ENCODE measurements around the gene ADAMTS1. TPM values are rescaled to one million over a fixed set of nuclear protein-coding genes. Genes with fewer than 3 reads are reported as not detected.

ADAMTS1 gene
- total and polyA plus RNA-seq, 2 experiments from 2014 or later, result 166 to 211 TPM

- peak overlapping the region; percentile 88 for H3K9ac ChIP-seq
- H3K79me2 ChIP-seq (ENCODE audit: insufficient read depth), result peaks cover 46% of the 10 kb centered on the region
- H2AFZ ChIP-seq, result no peak overlapping the region
- peak overlapping the region; percentile 93 for H3K4me3 ChIP-seq
- peaks cover 52% of the 10 kb centered on the region for H3K4me1 ChIP-seq (ENCODE audit: insufficient read depth)
- DNase-seq, result peak; percentile 91
- peak overlapping the region; percentile 84 for H3K27ac ChIP-seq
- TF ChIP-seq EZH2phosphoT487 (IDR thresholded peaks at IDR 0.05; ENCODE audit: insufficient read depth, low read depth) (no peak), EZH2 (IDR thresholded peaks at IDR 0.05; ENCODE audit: insufficient read depth, poor library complexity, severe bottlenecking) (no peak)
- peaks cover 63% of the 10 kb centered on the region for H3K36me3 ChIP-seq (ENCODE audit: low read depth)
- no peaks in the 10 kb centered on the region for H3K9me3 ChIP-seq (ENCODE audit: low read depth)
- H3K4me2 ChIP-seq (ENCODE audit: unreplicated experiment), result peak overlapping the region; percentile 95
- no peaks in the 10 kb centered on the region for H3K27me3 ChIP-seq (replicated peaks; ENCODE audit: insufficient read depth)
- H4K20me1 ChIP-seq (ENCODE audit: insufficient read depth), result peaks cover 17% of the 10 kb centered on the region; the same call in 1 of the 2 replicates
- WGBS, 2 experiments (ENCODE audit: low coverage in 1 of 2, low lambda C conversion rate in 2 of 2, missing lambda C conversion rate in 2 of 2), result 19 to 21% methylated on average over 7 of the region's 7 CpGs
- in situ Hi-C loops (cut with MboI), result loop anchor here (10.0 kb wide), 1 partner anchor 864 kb away; no protein-coding TSS in a partner anchor
- H3K9me2 ChIP-seq (ENCODE audit: insufficient read depth), result no peaks in the 10 kb centered on the region
- peaks cover 75% of the 10 kb centered on the region for H3F3A ChIP-seq (ENCODE audit: insufficient read depth)
These were observed 4.3 kb downstream of the ADAMTS1 start for GRCh38 chr21:26840912-26841311.

GRCh38 chr21:26840201-26840600 is 5.0 kb downstream of the ADAMTS1 start:
- H2AFZ ChIP-seq, result no peak overlapping the region
- H4K20me1 ChIP-seq (ENCODE audit: insufficient read depth), result peaks cover 17% of the 10 kb centered on the region; the same call in 1 of the 2 replicates
- H3K9me3 ChIP-seq (ENCODE audit: low read depth), result no peaks in the 10 kb centered on the region
- DNase-seq, result no peak
- no peaks in the 10 kb centered on the region for H3K9me2 ChIP-seq (ENCODE audit: insufficient read depth)
- H3K79me2 ChIP-seq (ENCODE audit: insufficient read depth), result peaks cover 46% of the 10 kb centered on the region
- H3K4me2 ChIP-seq (ENCODE audit: unreplicated experiment), result peak overlapping the region; percentile 95
- peak overlapping the region; percentile 93 for H3K4me3 ChIP-seq
- TF ChIP-seq EZH2 (IDR thresholded peaks at IDR 0.05; ENCODE audit: insufficient read depth, poor library complexity, severe bottlenecking) (no peak), EZH2phosphoT487 (IDR thresholded peaks at IDR 0.05; ENCODE audit: insufficient read depth, low read depth) (no peak)
- in situ Hi-C loops (cut with MboI), result loop anchor here (10.0 kb wide), 1 partner anchor 865 kb away; no protein-coding TSS in a partner anchor
- H3K36me3 ChIP-seq (ENCODE audit: low read depth), result peaks cover 63% of the 10 kb centered on the region
- H3K4me1 ChIP-seq (ENCODE audit: insufficient read depth), result peaks cover 59% of the 10 kb centered on the region
- peak overlapping the region; percentile 24 for H3K9ac ChIP-seq
- H3K27ac ChIP-seq, result peak overlapping the region; percentile 84
- peaks cover 78% of the 10 kb centered on the region for H3F3A ChIP-seq (ENCODE audit: insufficient read depth)
- WGBS, 2 experiments (ENCODE audit: low coverage in 1 of 2, low lambda C conversion rate in 2 of 2, missing lambda C conversion rate in 2 of 2), result 67% methylated on average over 10 of the region's 10 CpGs
- H3K27me3 ChIP-seq (replicated peaks; ENCODE audit: insufficient read depth), result no peaks in the 10 kb centered on the region

GRCh38 chr21:26837539-26837938 is 7.7 kb downstream of the ADAMTS1 start:
- TF ChIP-seq EZH2 (IDR thresholded peaks at IDR 0.05; ENCODE audit: insufficient read depth, poor library complexity, severe bottlenecking) (no peak), EZH2phosphoT487 (IDR thresholded peaks at IDR 0.05; ENCODE audit: insufficient read depth, low read depth) (no peak)
- H3K9me3 ChIP-seq (ENCODE audit: low read depth), result no peaks in the 10 kb centered on the region
- H3F3A ChIP-seq (ENCODE audit: insufficient read depth), result peaks cover 88% of the 10 kb centered on the region
- 85 to 90% methylated on average over 3 of the region's 3 CpGs for WGBS, 2 experiments (ENCODE audit: low coverage in 1 of 2, low lambda C conversion rate in 2 of 2, missing lambda C conversion rate in 2 of 2)
- peaks cover 24% of the 10 kb centered on the region for H3K79me2 ChIP-seq (ENCODE audit: insufficient read depth)
- H2AFZ ChIP-seq, result no peak overlapping the region
- no peaks in the 10 kb centered on the region for H3K27me3 ChIP-seq (replicated peaks; ENCODE audit: insufficient read depth)
- DNase-seq, result no peak
- peaks cover 61% of the 10 kb centered on the region for H3K36me3 ChIP-seq (ENCODE audit: low read depth)
- H3K9me2 ChIP-seq (ENCODE audit: insufficient read depth), result no peaks in the 10 kb centered on the region
- no peak overlapping the region for H3K9ac ChIP-seq
- in situ Hi-C loops (cut with MboI), result no loop called here
- H4K20me1 ChIP-seq (ENCODE audit: insufficient read depth), result peaks cover 15% of the 10 kb centered on the region; the same call in 1 of the 2 replicates
- peak overlapping the region; percentile 8 for H3K4me2 ChIP-seq (ENCODE audit: unreplicated experiment)
- no peak overlapping the region for H3K27ac ChIP-seq
- peaks cover 60% of the 10 kb centered on the region for H3K4me1 ChIP-seq (ENCODE audit: insufficient read depth)
- H3K4me3 ChIP-seq, result no peak overlapping the region

- 96 to 100% methylated on average over 3 of the region's 3 CpGs for WGBS, 2 experiments (ENCODE audit: low coverage in 1 of 2, low lambda C conversion rate in 2 of 2, missing lambda C conversion rate in 2 of 2)
- peaks cover 10% of the 10 kb centered on the region; the same call in 1 of the 2 replicates for H4K20me1 ChIP-seq (ENCODE audit: insufficient read depth)
- DNase-seq, result no peak
- peak overlapping the region; percentile 27 for H3K27ac ChIP-seq
- no peak overlapping the region for H2AFZ ChIP-seq
- peak overlapping the region; percentile 8 for H3K4me2 ChIP-seq (ENCODE audit: unreplicated experiment)
- peaks cover 53% of the 10 kb centered on the region for H3K4me1 ChIP-seq (ENCODE audit: insufficient read depth)
- H3K4me3 ChIP-seq, result no peak overlapping the region
- H3K9me3 ChIP-seq (ENCODE audit: low read depth), result no peaks in the 10 kb centered on the region
- in situ Hi-C loops (cut with MboI), result no loop called here
- no peaks in the 10 kb centered on the region for H3K9me2 ChIP-seq (ENCODE audit: insufficient read depth)
- H3K79me2 ChIP-seq (ENCODE audit: insufficient read depth), result peaks cover 14% of the 10 kb centered on the region
- no peak overlapping the region for H3K9ac ChIP-seq
- TF ChIP-seq EZH2phosphoT487 (IDR thresholded peaks at IDR 0.05; ENCODE audit: insufficient read depth, low read depth) (no peak), EZH2 (IDR thresholded peaks at IDR 0.05; ENCODE audit: insufficient read depth, poor library complexity, severe bottlenecking) (no peak)
- peaks cover 78% of the 10 kb centered on the region for H3F3A ChIP-seq (ENCODE audit: insufficient read depth)
- no peaks in the 10 kb centered on the region for H3K27me3 ChIP-seq (replicated peaks; ENCODE audit: insufficient read depth)
- peaks cover 51% of the 10 kb centered on the region for H3K36me3 ChIP-seq (ENCODE audit: low read depth)
These were observed 8.7 kb downstream of the ADAMTS1 start for GRCh38 chr21:26836528-26836927.
